ENCODE results near the gene USP34. TPM values are rescaled to one million over a fixed set of nuclear protein-coding genes. Genes with fewer than 3 reads are reported as not detected.

USP34 gene
- total and polyA plus RNA-seq, 12 donors, result 34.3 to 75.7 (median 58.6) TPM

GRCh38 chr2:61436092-61436491, 34.8 kb downstream of the USP34 start:
- Histone ChIP-seq H3K27me3 (no peaks in the 10 kb centered on the region), H3K9me3 (peaks cover 0 to 28% (median 10%) of the 10 kb centered on the region in 11 donors), H3K27ac (peak overlapping the region in 6 of 10 donors; percentile 35 to 67 (median 47)), H3K36me3 (no peaks in the 10 kb centered on the region), H3K4me1 (peaks cover 11 to 71% (median 57%) of the 10 kb centered on the region in 9 donors), H3K4me3 (peak overlapping the region in 3 of 10 donors; percentile 10 to 13 (median 11))
- peak in 3 of 8 donors; percentile 21 to 39 (median 30) for ATAC-seq
- WGBS, 2 donors, result 35 to 37% methylated on average over 2 of the region's 2 CpGs
- no peak for DNase-seq
- TF ChIP-seq CTCF (IDR thresholded peaks at IDR 0.05), result no peak
- intact Hi-C loops (cut with DNase I), result no loop called here

- Histone ChIP-seq H3K27me3 (no peaks in the 10 kb centered on the region), H3K9me3 (peaks cover 0 to 28% (median 10%) of the 10 kb centered on the region in 11 donors), H3K4me3 (no peak overlapping the region), H3K27ac (peak overlapping the region in 5 of 10 donors; percentile 1 to 67 (median 41)), H3K36me3 (no peaks in the 10 kb centered on the region), H3K4me1 (peaks cover 11 to 67% (median 53%) of the 10 kb centered on the region in 9 donors)
- no peak for TF ChIP-seq CTCF (IDR thresholded peaks at IDR 0.05)
- DNase-seq, result no peak
- ATAC-seq, result no peak
- intact Hi-C loops (cut with DNase I), result no loop called here
- 85 to 89% methylated on average over 1 of the region's 1 CpG for WGBS, 2 donors
Measured at GRCh38 chr2:61435291-61435690, 35.6 kb downstream of the USP34 start.

- H3K27ac ChIP-seq, result no peak overlapping the region
Measured at GRCh38 chr2:61434314-61434713, 36.6 kb downstream of the USP34 start.

DNA sequence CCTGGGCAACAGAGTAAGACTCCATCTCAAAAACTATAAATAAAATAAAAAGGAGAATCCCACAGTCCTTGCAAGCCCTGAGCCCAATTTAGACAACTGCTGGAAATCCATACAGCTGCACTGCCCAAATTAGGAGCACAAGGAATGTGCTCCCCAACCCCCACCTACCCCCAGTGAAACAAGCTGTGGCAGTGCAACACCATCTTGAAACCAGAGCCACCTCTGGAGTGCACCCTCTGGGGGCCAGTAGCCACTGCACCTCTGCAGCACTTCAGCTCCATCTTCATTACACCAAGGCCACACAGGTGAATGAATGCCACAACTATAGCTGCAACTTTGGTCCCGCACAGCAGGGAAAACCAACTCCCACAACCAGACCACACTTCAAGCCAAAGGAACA, 37.3 kb downstream of the USP34 start:
- ATAC-seq (peak in 5 of 8 donors; percentile 12 to 43 (median 26)), DNase-seq (no peak)
- Histone ChIP-seq H3K4me3 (no peak overlapping the region), H3K27me3 (no peaks in the 10 kb centered on the region), H3K36me3 (no peaks in the 10 kb centered on the region), H3K27ac (peak overlapping the region in 1 of 10 donors; percentile 11), H3K9me3 (peaks cover 0 to 28% (median 10%) of the 10 kb centered on the region in 11 donors), H3K4me1 (peaks cover 3 to 50% (median 36%) of the 10 kb centered on the region in 9 donors)
- intact Hi-C loops (cut with DNase I), result no loop called here
- no peak for TF ChIP-seq CTCF (IDR thresholded peaks at IDR 0.05)
- 96 to 98% methylated on average over 1 of the region's 1 CpG for WGBS, 2 donors

More at GRCh38 chr2:61434314-61434713, 36.6 kb downstream of the USP34 start:
- intact Hi-C loops (cut with DNase I), result no loop called here
- Histone ChIP-seq H3K36me3 (no peaks in the 10 kb centered on the region), H3K4me3 (no peak overlapping the region), H3K9me3 (peaks cover 0 to 28% (median 10%) of the 10 kb centered on the region in 11 donors), H3K4me1 (peaks cover 4 to 57% (median 43%) of the 10 kb centered on the region in 9 donors), H3K27me3 (no peaks in the 10 kb centered on the region)
- TF ChIP-seq CTCF (IDR thresholded peaks at IDR 0.05), result no peak
- no peak for DNase-seq
- ATAC-seq, result peak in 4 of 8 donors; percentile 13 to 32 (median 18)

All from heart right ventricle (tissue), 16 donors.